Measurements from ENCODE around the gene ST6GALNAC5. TPM values are rescaled to one million over a fixed set of nuclear protein-coding genes. Genes with fewer than 3 reads are reported as not detected.

The ST6GALNAC5 gene
- total RNA-seq, 1 donor from 2014 or later: 30.7 TPM

- Histone ChIP-seq H3K4me2 (no peak overlapping the region), H3K27ac (no peak overlapping the region), H3K9ac (no peak overlapping the region), H3K9me3 (ENCODE audit: low read depth) (no peaks in the 10 kb centered on the region), H4K20me1 (ENCODE audit: low read depth) (no peaks in the 10 kb centered on the region), H3K4me1 (peaks cover 47% of the 10 kb centered on the region), H3K27me3 (no peaks in the 10 kb centered on the region), H3F3A (ENCODE audit: low read depth) (peaks cover 25% of the 10 kb centered on the region), H2AFZ (replicated peaks) (no peak overlapping the region), H3K79me2 (ENCODE audit: low read depth) (no peaks in the 10 kb centered on the region), H3K4me3 (no peak overlapping the region), H3K36me3 (no peaks in the 10 kb centered on the region)
- no peaks in the 10 kb centered on the region for H3K9me3 Mint-ChIP-seq
- peaks cover 35% of the 10 kb centered on the region for H3K4me1 Mint-ChIP-seq
- H3K27me3 Mint-ChIP-seq (ENCODE audit: insufficient read depth, low read depth): no peaks in the 10 kb centered on the region
- peak; percentile 24 for DNase-seq (ENCODE audit: low spot score)
- H3K27ac Mint-ChIP-seq: no peak overlapping the region
- peaks cover 21% of the 10 kb centered on the region for H3K36me3 Mint-ChIP-seq
- TF ChIP-seq EZH2 (IDR thresholded peaks at IDR 0.05) (no peak), EZH2phosphoT487 (IDR thresholded peaks at IDR 0.05) (no peak)
- TF ChIP-seq, protein P1, sequence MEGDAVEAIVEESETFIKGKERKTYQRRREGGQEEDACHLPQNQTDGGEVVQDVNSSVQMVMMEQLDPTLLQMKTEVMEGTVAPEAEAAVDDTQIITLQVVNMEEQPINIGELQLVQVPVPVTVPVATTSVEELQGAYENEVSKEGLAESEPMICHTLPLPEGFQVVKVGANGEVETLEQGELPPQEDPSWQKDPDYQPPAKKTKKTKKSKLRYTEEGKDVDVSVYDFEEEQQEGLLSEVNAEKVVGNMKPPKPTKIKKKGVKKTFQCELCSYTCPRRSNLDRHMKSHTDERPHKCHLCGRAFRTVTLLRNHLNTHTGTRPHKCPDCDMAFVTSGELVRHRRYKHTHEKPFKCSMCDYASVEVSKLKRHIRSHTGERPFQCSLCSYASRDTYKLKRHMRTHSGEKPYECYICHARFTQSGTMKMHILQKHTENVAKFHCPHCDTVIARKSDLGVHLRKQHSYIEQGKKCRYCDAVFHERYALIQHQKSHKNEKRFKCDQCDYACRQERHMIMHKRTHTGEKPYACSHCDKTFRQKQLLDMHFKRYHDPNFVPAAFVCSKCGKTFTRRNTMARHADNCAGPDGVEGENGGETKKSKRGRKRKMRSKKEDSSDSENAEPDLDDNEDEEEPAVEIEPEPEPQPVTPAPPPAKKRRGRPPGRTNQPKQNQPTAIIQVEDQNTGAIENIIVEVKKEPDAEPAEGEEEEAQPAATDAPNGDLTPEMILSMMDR (IDR thresholded peaks at IDR 0.05): no peak
- H3K4me3 Mint-ChIP-seq: no peak overlapping the region
Observed at GRCh38 chr1:77085109-77085508, 217.8 kb downstream of the ST6GALNAC5 start.

DNA sequence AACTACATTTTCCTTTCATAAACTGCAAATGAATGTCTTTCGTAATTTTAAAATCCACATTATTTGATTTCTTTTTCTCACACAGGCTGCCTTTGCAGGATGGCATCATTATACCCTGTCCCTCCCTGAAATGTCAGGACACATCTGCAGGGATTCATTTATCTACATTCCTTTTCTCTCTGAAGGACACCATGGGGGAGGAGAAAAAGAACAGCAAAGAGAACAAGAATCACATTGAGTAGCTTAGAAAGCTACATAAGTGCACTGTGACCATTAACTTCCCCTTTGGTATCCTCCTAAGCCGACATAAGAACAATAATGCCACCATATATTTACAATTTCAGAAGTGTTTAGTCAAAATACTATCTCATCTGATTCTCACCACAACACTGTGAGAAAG, 222.5 kb downstream of the ST6GALNAC5 start:
- peaks cover 43% of the 10 kb centered on the region for H3K4me1 Mint-ChIP-seq
- no peak overlapping the region for H3K9ac ChIP-seq
- H3K27ac Mint-ChIP-seq: no peak overlapping the region
- no peaks in the 10 kb centered on the region for H3K27me3 ChIP-seq
- peaks cover 11% of the 10 kb centered on the region for H3K36me3 Mint-ChIP-seq
- no peaks in the 10 kb centered on the region for H3K27me3 Mint-ChIP-seq (ENCODE audit: insufficient read depth, low read depth)
- H3K4me1 ChIP-seq: peaks cover 41% of the 10 kb centered on the region
- no peak overlapping the region for H3K4me3 ChIP-seq
- H3F3A ChIP-seq (ENCODE audit: low read depth): peaks cover 19% of the 10 kb centered on the region
- no peaks in the 10 kb centered on the region for H3K36me3 ChIP-seq
- no peaks in the 10 kb centered on the region for H4K20me1 ChIP-seq (ENCODE audit: low read depth)
- peak; percentile 31 for DNase-seq (ENCODE audit: low spot score)
- H2AFZ ChIP-seq (replicated peaks): no peak overlapping the region
- no peak overlapping the region for H3K4me3 Mint-ChIP-seq
- H3K79me2 ChIP-seq (ENCODE audit: low read depth): no peaks in the 10 kb centered on the region
- no peak overlapping the region for H3K27ac ChIP-seq
- no peak for TF ChIP-seq EZH2phosphoT487 (IDR thresholded peaks at IDR 0.05)
- H3K4me2 ChIP-seq: peak overlapping the region; percentile 7
- H3K9me3 Mint-ChIP-seq: no peaks in the 10 kb centered on the region
- H3K9me3 ChIP-seq (ENCODE audit: low read depth): no peaks in the 10 kb centered on the region

- H3K4me2 ChIP-seq: peak overlapping the region; percentile 9
- Mint-ChIP-seq H3K36me3 (peaks cover 3% of the 10 kb centered on the region), H3K9me3 (peaks cover 3% of the 10 kb centered on the region), H3K27me3 (ENCODE audit: insufficient read depth, low read depth) (no peaks in the 10 kb centered on the region), H3K4me1 (peaks cover 21% of the 10 kb centered on the region), H3K4me3 (no peak overlapping the region), H3K27ac (no peak overlapping the region)
- H2AFZ ChIP-seq (replicated peaks): no peak overlapping the region
- no peak for DNase-seq (ENCODE audit: low spot score)
- H3K4me3 ChIP-seq: no peak overlapping the region
- H4K20me1 ChIP-seq (ENCODE audit: low read depth): no peaks in the 10 kb centered on the region
- H3F3A ChIP-seq (ENCODE audit: low read depth): no peaks in the 10 kb centered on the region
- no peaks in the 10 kb centered on the region for H3K27me3 ChIP-seq
- H3K36me3 ChIP-seq: no peaks in the 10 kb centered on the region
- TF ChIP-seq EZH2 (IDR thresholded peaks at IDR 0.05): no peak
- TF ChIP-seq, protein P1 (IDR thresholded peaks at IDR 0.05): no peak
- TF ChIP-seq EZH2phosphoT487 (IDR thresholded peaks at IDR 0.05): no peak
- H3K9me3 ChIP-seq (ENCODE audit: low read depth): no peaks in the 10 kb centered on the region
- no peak overlapping the region for H3K27ac ChIP-seq
- no peaks in the 10 kb centered on the region for H3K79me2 ChIP-seq (ENCODE audit: low read depth)
- no peak overlapping the region for H3K9ac ChIP-seq
- peaks cover 16% of the 10 kb centered on the region for H3K4me1 ChIP-seq
Observed at GRCh38 chr1:77095236-77095635, 228.0 kb downstream of the ST6GALNAC5 start.

DNA sequence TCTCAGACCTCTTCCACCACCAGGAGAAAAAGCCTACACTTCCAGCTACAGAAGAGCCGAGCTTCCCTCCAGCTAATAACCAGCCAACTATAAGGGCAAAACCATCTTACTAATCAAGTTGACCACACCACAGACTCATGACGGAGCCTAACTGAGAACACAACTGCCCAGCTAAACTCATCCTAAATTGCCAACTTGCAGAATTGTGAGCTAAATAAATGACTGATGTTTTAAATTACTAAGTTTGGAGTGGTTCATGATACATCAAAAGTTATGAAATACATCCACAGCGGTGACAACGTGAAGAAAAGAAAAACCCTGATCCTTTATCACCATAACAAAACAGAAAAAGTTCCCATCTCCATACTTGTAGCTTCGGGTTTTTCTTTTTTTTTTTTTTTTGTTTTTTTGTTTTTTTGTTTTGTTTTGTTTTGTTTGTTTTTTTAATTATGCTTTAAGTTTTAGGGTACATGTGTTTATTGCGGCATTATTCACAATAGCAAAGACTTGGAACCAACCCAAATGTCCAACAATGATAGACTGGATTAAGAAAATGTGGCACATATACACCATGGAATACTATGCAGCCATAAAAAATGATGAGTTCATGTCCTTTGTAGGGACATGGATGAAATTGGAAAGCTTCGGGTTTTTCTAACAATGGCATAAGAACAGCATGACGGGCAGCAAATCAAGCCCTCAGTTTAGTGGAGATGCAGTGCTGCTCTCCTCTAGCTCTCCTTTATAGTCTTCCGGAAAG, 229.4 kb downstream of the ST6GALNAC5 start:
- Mint-ChIP-seq H3K9me3 (peaks cover 3% of the 10 kb centered on the region), H3K27ac (peak overlapping the region; percentile 52), H3K4me1 (peaks cover 25% of the 10 kb centered on the region), H3K36me3 (peaks cover 3% of the 10 kb centered on the region), H3K4me3 (no peak overlapping the region), H3K27me3 (ENCODE audit: insufficient read depth, low read depth) (no peaks in the 10 kb centered on the region)
- no peaks in the 10 kb centered on the region for H3K79me2 ChIP-seq (ENCODE audit: low read depth)
- no peak for DNase-seq (ENCODE audit: low spot score)
- no peaks in the 10 kb centered on the region for H3F3A ChIP-seq (ENCODE audit: low read depth)
- no peak overlapping the region for H3K4me2 ChIP-seq
- H3K27ac ChIP-seq: no peak overlapping the region
- H3K36me3 ChIP-seq: no peaks in the 10 kb centered on the region
- H3K9ac ChIP-seq: no peak overlapping the region
- no peaks in the 10 kb centered on the region for H4K20me1 ChIP-seq (ENCODE audit: low read depth)
- no peak overlapping the region for H2AFZ ChIP-seq (replicated peaks)
- no peak overlapping the region for H3K4me3 ChIP-seq
- peaks cover 23% of the 10 kb centered on the region for H3K4me1 ChIP-seq
- no peaks in the 10 kb centered on the region for H3K27me3 ChIP-seq
- H3K9me3 ChIP-seq (ENCODE audit: low read depth): no peaks in the 10 kb centered on the region
- no peak for TF ChIP-seq EZH2 (IDR thresholded peaks at IDR 0.05)
- TF ChIP-seq, protein P1 (IDR thresholded peaks at IDR 0.05): no peak
- TF ChIP-seq EZH2phosphoT487 (IDR thresholded peaks at IDR 0.05): no peak
